Small intestine (tissue), 7 donors: Measurements from ENCODE around the gene DLX6. TPM values are rescaled to one million over a fixed set of nuclear protein-coding genes. Genes with fewer than 3 reads are reported as not detected.
A peak's percentile ranks its signal among the peaks of the same experiment; 100 is the strongest.

Experiments used
- DNase-seq, 2 donors: peaks; one replicate each; pipeline versions ENCODE4 v3.0.0 to v3.0.0-alpha.2; 2013
- FAIRE-seq: peaks from 2 replicates; lab custom pipeline; 2012; peaks lifted over from hg19 to GRCh38; lab: Jason Lieb, UNC
- H3K27ac ChIP-seq, 3 donors: one replicate each; pipeline ENCODE4 v1.5.1; 2013; ENCODE audit warnings: low read length in 2 of 3, mild to moderate bottlenecking in 2 of 3, control low read depth in 1 of 3, inconsistent platforms in 1 of 3, low read depth in 1 of 3, moderate library complexity in 1 of 3
- H3K27me3 ChIP-seq, 3 donors: one replicate each; pipeline ENCODE4 v1.6.1; 2013; ENCODE audit warnings: low read length in 3 of 3, inconsistent platforms in 1 of 3; ENCODE audit not compliant: control insufficient read depth in 3 of 3, insufficient read depth in 3 of 3
- H3K36me3 ChIP-seq, 3 donors: one replicate each; pipeline ENCODE4 v1.6.1; 2013; ENCODE audit warnings: low read length in 3 of 3, inconsistent platforms in 1 of 3, low read depth in 1 of 3, mild to moderate bottlenecking in 1 of 3, moderate library complexity in 1 of 3; ENCODE audit not compliant: control insufficient read depth in 3 of 3, insufficient read depth in 2 of 3
- H3K4me1 ChIP-seq, 3 donors: one replicate each; pipeline ENCODE4 v1.6.1; 2013; ENCODE audit warnings: low read length in 2 of 3, inconsistent platforms in 1 of 3, low read depth in 1 of 3, mild to moderate bottlenecking in 1 of 3, moderate library complexity in 1 of 3; ENCODE audit not compliant: control insufficient read depth in 3 of 3, insufficient read depth in 2 of 3
- H3K4me3 ChIP-seq, 3 donors: one replicate each; pipeline ENCODE4 v1.5.1; 2013; ENCODE audit warnings: low read length in 3 of 3, control low read depth in 1 of 3, inconsistent platforms in 1 of 3, low read depth in 1 of 3, mild to moderate bottlenecking in 1 of 3, moderate library complexity in 1 of 3
- H3K9me3 ChIP-seq, 2 donors: one replicate each; pipeline ENCODE4 v1.6.1; 2013; ENCODE audit warnings: low read depth in 1 of 2, low read length in 1 of 2; ENCODE audit not compliant: control insufficient read depth in 2 of 2, insufficient read depth in 1 of 2
- WGBS, 3 donors: extraction: QIAGEN DNeasy Blood & Tissue Kit; methylation state at CpG; one replicate each; pipeline ENCODE4 v1.1.7; 2013; 5-methylcytosine and 5-hydroxymethylcytosine counted together
- polyA plus RNA-seq, 4 donors: library from polyadenylated mRNA; stranded (reverse) in 3 of 4; unstranded in 1 of 4; fragments of 200-250 nt in 3 of 4; fragments of 120-200 nt in 1 of 4; gene quantifications; one replicate each; pipeline versions ENCODE4 v1.2.1 to v1.2.3, GENCODE V29; 2013
- donor health status: healthy with polysubstance abuse.
- donor health status: control.
- donor health status: control.
- donor health status: Bipolar disorder and iron deficiency.
- donor health status: healthy.

Gene DLX6
- polyA plus RNA-seq, 4 donors, result 0.06 TPM; not detected in 3

- Histone ChIP-seq H3K4me1 (peaks cover 0 to 6% (median 0%) of the 10 kb centered on the region in 3 donors), H3K27me3 (peaks cover 9 to 93% (median 49%) of the 10 kb centered on the region in 3 donors), H3K9me3 (peaks cover 2 to 5% of the 10 kb centered on the region in 2 donors), H3K4me3 (peak overlapping the region in 1 of 3 donors; percentile 43), H3K36me3 (no peaks in the 10 kb centered on the region), H3K27ac (no peak overlapping the region)
- FAIRE-seq (no peak), DNase-seq (peak in 1 of 2 donors; percentile 50)
- 1 to 2% (median 1%) methylated on average over 26 to 83 of the region's 83 CpGs for WGBS, 3 donors
Measured at GRCh38 chr7:97006055-97006815, 882 bp downstream of the DLX6 start.

GRCh38 chr7:97006816-97007582 is 1.6 kb downstream of the DLX6 start:
- Histone ChIP-seq H3K27me3 (peaks cover 9 to 93% (median 45%) of the 10 kb centered on the region in 3 donors), H3K4me3 (peak overlapping the region in 1 of 3 donors; percentile 43), H3K9me3 (peaks cover 2 to 5% of the 10 kb centered on the region in 2 donors), H3K27ac (no peak overlapping the region), H3K4me1 (peaks cover 0 to 6% (median 0%) of the 10 kb centered on the region in 3 donors), H3K36me3 (no peaks in the 10 kb centered on the region)
- no peak for FAIRE-seq
- DNase-seq, result no peak
- WGBS, 3 donors, result 6 to 8% (median 7%) methylated on average over 39 of the region's 39 CpGs

DNA sequence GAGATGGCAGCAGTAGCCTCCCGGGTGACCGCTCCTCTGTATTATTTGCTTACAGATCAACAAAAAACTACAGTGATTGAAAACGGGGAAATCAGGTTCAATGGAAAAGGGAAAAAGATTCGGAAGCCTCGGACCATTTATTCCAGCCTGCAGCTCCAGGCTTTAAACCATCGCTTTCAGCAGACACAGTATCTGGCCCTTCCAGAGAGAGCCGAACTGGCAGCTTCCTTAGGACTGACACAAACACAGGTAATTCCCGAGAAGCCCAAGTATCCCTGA is 2.2 kb downstream of the DLX6 start:
- Histone ChIP-seq H3K27me3 (peaks cover 9 to 92% (median 41%) of the 10 kb centered on the region in 3 donors), H3K27ac (no peak overlapping the region), H3K4me3 (no peak overlapping the region), H3K9me3 (peaks cover under 1 to 2% of the 10 kb centered on the region in 2 donors), H3K36me3 (no peaks in the 10 kb centered on the region), H3K4me1 (peaks cover 0 to 6% (median 0%) of the 10 kb centered on the region in 3 donors)
- no peak for FAIRE-seq
- no peak for DNase-seq
- WGBS, 3 donors, result 17 to 27% (median 21%) methylated on average over 8 of the region's 8 CpGs

DNA sequence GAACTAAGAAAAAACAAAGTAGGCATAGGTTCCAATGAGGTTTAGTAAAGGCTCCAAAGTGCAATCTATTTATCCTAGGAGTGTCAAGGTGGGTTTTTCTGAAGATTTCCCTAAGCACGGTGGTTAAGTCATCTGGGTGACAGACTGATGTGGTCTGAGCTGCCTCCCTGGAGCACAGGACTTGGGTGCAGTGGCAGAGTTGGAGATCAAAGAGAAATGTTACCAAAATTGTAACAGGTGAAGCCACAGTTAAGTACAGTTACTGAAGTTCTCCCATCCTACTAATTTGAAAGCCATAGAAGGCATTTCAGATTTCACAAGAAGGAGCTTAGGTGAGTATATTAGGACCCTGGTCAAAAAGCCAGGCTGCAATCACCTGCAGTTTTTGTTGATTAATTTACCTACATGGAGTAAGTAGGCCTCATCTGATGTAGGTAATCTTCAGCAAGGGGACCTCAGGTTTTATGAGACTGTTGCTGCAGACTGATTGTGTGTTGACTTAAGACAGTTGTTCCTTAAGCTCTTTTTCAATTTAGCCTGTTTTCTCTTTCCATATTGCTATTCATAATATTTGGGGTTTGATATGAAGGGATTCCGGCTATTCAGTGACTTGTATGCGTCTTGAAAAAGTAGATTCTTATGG is 3.0 kb downstream of the DLX6 start:
- Histone ChIP-seq H3K27ac (no peak overlapping the region), H3K4me3 (no peak overlapping the region), H3K36me3 (no peaks in the 10 kb centered on the region), H3K9me3 (no peaks in the 10 kb centered on the region), H3K4me1 (peaks cover 0 to 6% (median 0%) of the 10 kb centered on the region in 3 donors), H3K27me3 (peaks cover 9 to 92% (median 42%) of the 10 kb centered on the region in 3 donors)
- 63 to 79% (median 78%) methylated on average over 3 of the region's 3 CpGs for WGBS, 3 donors
- DNase-seq (no peak), FAIRE-seq (no peak)

- no peak overlapping the region for H3K4me3 ChIP-seq
- H3K4me1 ChIP-seq, result peaks cover 0 to 3% (median 0%) of the 10 kb centered on the region in 3 donors
- WGBS, 3 donors, result 8% methylated on average over 18 of the region's 18 CpGs
- H3K27ac ChIP-seq, result no peak overlapping the region
- no peaks in the 10 kb centered on the region for H3K36me3 ChIP-seq
- H3K9me3 ChIP-seq, result no peaks in the 10 kb centered on the region
- FAIRE-seq (no peak), DNase-seq (no peak)
- peaks cover 9 to 93% (median 35%) of the 10 kb centered on the region in 3 donors for H3K27me3 ChIP-seq
Measured at GRCh38 chr7:97009753-97010732, 4.7 kb downstream of the DLX6 start.

DNA sequence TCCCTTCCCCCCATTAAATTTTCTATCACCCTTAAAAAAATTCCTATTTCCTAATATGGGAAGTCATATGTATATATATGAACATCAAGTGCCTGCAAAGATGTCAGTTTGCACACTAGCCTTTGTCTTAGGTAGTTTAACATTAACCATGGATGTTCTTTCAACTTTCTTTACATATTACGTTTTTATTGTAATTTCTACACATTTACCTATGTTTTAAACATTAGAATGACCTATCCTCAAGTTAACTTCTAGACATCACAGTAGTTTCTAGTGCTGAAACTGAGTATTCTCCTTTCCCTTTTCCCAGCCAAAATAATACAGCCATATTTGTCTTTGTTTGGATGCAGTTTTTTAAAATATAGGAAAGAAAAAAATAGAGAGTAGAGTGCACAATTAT is 5.8 kb downstream of the DLX6 start:
- H3K36me3 ChIP-seq, result no peaks in the 10 kb centered on the region
- WGBS, 3 donors, result 2 to 11% (median 5%) methylated on average over 1 of the region's 1 CpG

DNA sequence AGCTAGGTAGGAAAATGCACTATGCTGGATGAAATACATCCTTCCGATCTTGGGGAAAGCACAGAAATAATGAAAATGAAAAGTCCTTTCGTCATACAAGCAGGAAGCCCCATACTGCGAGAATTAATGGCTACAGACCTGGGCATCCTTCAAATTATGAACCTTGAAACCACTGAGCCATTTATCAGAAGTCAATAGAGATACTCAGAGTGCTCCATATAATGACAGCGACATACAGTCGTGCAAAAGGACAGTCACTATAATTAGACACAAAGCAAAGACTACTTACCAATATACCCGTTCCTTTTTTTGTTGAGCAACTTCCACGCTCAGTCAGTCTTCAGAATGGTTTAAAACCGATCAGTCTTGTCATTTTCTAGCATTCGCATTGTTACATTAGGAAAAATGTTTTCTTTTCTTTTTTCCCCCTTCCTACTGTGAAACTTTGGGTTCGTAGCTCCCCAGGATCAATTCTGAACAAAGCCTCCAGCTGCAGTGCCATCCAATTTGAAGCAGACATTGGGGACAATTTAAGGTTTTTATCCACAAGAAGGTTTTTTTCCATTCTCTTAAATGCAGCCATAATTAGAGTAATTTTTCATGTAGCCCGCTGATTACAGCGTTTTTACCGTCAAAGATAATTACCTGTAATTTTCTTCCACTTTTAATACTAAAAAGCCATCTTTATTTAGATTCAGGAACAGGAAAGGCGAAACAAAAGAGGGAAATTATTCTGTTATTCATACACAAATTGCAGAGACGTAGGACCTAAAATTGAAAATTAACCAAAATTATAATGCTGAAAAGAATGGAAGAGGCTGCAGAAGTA is 6.4 kb downstream of the DLX6 start:
- no peaks in the 10 kb centered on the region for H3K36me3 ChIP-seq
- H3K9me3 ChIP-seq, result no peaks in the 10 kb centered on the region
- H3K4me1 ChIP-seq, result no peaks in the 10 kb centered on the region
- H3K27ac ChIP-seq, result no peak overlapping the region
- DNase-seq (no peak), FAIRE-seq (no peak)
- 13 to 18% (median 15%) methylated on average over 15 of the region's 15 CpGs for WGBS, 3 donors
- no peak overlapping the region for H3K4me3 ChIP-seq
- peaks cover 1 to 94% (median 40%) of the 10 kb centered on the region in 3 donors for H3K27me3 ChIP-seq

More for the DNA sequence above, 5.8 kb downstream of the DLX6 start:
- no peak overlapping the region for H3K4me3 ChIP-seq
- FAIRE-seq (no peak), DNase-seq (no peak)
- H3K4me1 ChIP-seq, result peaks cover 0 to 2% (median 0%) of the 10 kb centered on the region in 3 donors
- H3K9me3 ChIP-seq, result no peaks in the 10 kb centered on the region
- H3K27me3 ChIP-seq, result peaks cover 7 to 93% (median 37%) of the 10 kb centered on the region in 3 donors
- no peak overlapping the region for H3K27ac ChIP-seq
